Measurements from ENCODE around the gene AP5Z1.

DNA sequence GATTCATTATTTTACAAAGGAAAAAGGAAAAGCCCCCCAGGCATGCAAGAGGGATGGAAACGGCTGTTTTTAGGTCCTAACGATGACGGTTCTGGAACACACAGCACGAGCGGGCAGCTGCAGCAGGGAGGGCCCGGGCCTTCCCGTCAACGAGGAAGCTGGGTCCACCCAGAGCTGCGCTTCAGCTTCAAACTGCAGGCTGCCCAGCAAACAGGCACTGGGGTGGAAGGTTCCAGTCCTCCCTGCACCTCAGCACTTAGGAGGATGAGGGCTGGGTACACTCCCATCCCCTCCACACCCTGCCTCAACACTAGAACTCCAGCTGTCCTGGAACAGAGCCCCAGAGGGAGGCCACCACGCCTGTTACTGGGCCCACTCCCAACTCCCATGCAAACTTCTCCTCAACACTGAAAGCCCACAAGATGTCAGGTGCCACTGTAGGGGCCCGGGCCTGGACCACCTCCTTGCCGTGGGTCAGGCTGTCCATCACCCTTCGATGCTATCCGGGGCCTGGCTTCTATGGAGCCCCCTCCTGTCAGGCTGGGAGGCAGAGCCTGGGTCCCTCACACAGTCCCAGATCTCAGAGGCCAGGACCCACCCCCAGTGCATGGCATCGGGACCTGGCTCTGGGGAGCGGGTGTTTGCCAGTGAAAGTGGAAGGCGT, 53.4 kb downstream of the AP5Z1 start:
- TF ChIP-seq, protein P1, sequence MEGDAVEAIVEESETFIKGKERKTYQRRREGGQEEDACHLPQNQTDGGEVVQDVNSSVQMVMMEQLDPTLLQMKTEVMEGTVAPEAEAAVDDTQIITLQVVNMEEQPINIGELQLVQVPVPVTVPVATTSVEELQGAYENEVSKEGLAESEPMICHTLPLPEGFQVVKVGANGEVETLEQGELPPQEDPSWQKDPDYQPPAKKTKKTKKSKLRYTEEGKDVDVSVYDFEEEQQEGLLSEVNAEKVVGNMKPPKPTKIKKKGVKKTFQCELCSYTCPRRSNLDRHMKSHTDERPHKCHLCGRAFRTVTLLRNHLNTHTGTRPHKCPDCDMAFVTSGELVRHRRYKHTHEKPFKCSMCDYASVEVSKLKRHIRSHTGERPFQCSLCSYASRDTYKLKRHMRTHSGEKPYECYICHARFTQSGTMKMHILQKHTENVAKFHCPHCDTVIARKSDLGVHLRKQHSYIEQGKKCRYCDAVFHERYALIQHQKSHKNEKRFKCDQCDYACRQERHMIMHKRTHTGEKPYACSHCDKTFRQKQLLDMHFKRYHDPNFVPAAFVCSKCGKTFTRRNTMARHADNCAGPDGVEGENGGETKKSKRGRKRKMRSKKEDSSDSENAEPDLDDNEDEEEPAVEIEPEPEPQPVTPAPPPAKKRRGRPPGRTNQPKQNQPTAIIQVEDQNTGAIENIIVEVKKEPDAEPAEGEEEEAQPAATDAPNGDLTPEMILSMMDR (IDR thresholded peaks at IDR 0.05), result no peak
- TF ChIP-seq POLR2A (IDR thresholded peaks at IDR 0.05), result no peak

All from Peyer's patch (tissue), 4 donors.